MM.1S (cell line): ENCODE results near the gene LMF1.
"Not testable (repeated sequence)": the region's sequence is repeated elsewhere in the genome, so short reads cannot be mapped to it uniquely, and the experiment has no call there.

Experiments used
- DNase-seq: peaks from one replicate; pipeline ENCODE4 v3.0.0-alpha.2; 2015
- H2AFZ ChIP-seq: fragments of 300-600 bp; sonication (generic); 2 replicates; pipeline ENCODE4 v1.6.0; 2016; ENCODE audit warnings: antibody characterized with exemption, low read length
- H3F3A ChIP-seq: fragments of 300-600 bp; sonication (generic); 2 replicates; pipeline ENCODE4 v1.6.1; 2016; ENCODE audit warnings: mild to moderate bottlenecking, antibody characterized with exemption, low read length, moderate library complexity, mixed read lengths; ENCODE audit not compliant: insufficient read depth
- H3K27ac ChIP-seq: fragments of 300-600 bp; sonication (generic); 2 replicates; pipeline ENCODE4 v1.5.1; 2016; ENCODE audit warnings: mild to moderate bottlenecking, low read length
- H3K27me3 ChIP-seq: fragments of 300-600 bp; sonication (generic); replicated peaks from 2 replicates; pipeline ENCODE4 v1.6.0; 2016; ENCODE audit warnings: low read length; ENCODE audit not compliant: insufficient read depth
- H3K36me3 ChIP-seq: fragments of 300-600 bp; sonication (generic); replicated peaks from 2 replicates; pipeline ENCODE4 v1.6.1; 2016; ENCODE audit warnings: mild to moderate bottlenecking, low read length, mixed read lengths; ENCODE audit not compliant: insufficient read depth
- H3K4me1 ChIP-seq: fragments of 300-600 bp; sonication (generic); 2 replicates; pipeline ENCODE4 v1.6.1; 2016; ENCODE audit warnings: low read length, mixed read lengths
- H3K4me2 ChIP-seq: fragments of 300-600 bp; sonication (generic); 2 replicates; pipeline ENCODE4 v1.6.0; 2016; ENCODE audit warnings: low read depth, low read length
- H3K4me3 ChIP-seq: fragments of 300-600 bp; sonication (generic); 2 replicates; pipeline ENCODE4 v1.5.1; 2016; ENCODE audit warnings: low read length, mixed read lengths
- H3K79me2 ChIP-seq: fragments of 300-600 bp; sonication (generic); 2 replicates; pipeline ENCODE4 v1.6.1; 2016; ENCODE audit warnings: mixed run types, low read length, mixed read lengths
- H3K9ac ChIP-seq: fragments of 300-600 bp; sonication (generic); 2 replicates; pipeline ENCODE4 v1.6.1; 2016; ENCODE audit warnings: low read length, mixed read lengths
- H3K9me2 ChIP-seq: fragments of 300-600 bp; sonication (generic); replicated peaks from 2 replicates; pipeline ENCODE4 v1.6.1; 2016; ENCODE audit warnings: mild to moderate bottlenecking, low read length, mixed read lengths; ENCODE audit not compliant: insufficient read depth
- H3K9me3 ChIP-seq: fragments of 300-600 bp; sonication (generic); replicated peaks from 2 replicates; pipeline ENCODE4 v1.6.1; 2016; ENCODE audit warnings: mild to moderate bottlenecking, low read length, mixed read lengths; ENCODE audit not compliant: insufficient read depth
- H4K20me1 ChIP-seq: fragments of 300-600 bp; sonication (generic); 2 replicates; pipeline ENCODE4 v1.6.1; 2016; ENCODE audit warnings: mild to moderate bottlenecking, low read length, moderate library complexity, mixed read lengths; ENCODE audit not compliant: insufficient read depth
- CTCF ChIP-seq: fragments of 300-600 bp; sonication (generic); IDR thresholded peaks from 2 replicates; pipeline ENCODE4 v1.5.1; 2016; ENCODE audit warnings: antibody characterized with exemption, low read length, mixed read lengths
- EZH2 ChIP-seq: fragments of 300-600 bp; sonication (generic); optimal IDR thresholded peaks from 2 replicates; pipeline ENCODE3; 2017; ENCODE audit warnings: low read depth, mild to moderate bottlenecking, antibody characterized with exemption, low read length, mixed read lengths
- EZH2phosphoT487 ChIP-seq: fragments of 300-600 bp; sonication (generic); IDR thresholded peaks from 2 replicates; pipeline ENCODE4 v1.6.1; 2018; ENCODE audit warnings: antibody characterized with exemption, low read length

LMF1 gene

DNA sequence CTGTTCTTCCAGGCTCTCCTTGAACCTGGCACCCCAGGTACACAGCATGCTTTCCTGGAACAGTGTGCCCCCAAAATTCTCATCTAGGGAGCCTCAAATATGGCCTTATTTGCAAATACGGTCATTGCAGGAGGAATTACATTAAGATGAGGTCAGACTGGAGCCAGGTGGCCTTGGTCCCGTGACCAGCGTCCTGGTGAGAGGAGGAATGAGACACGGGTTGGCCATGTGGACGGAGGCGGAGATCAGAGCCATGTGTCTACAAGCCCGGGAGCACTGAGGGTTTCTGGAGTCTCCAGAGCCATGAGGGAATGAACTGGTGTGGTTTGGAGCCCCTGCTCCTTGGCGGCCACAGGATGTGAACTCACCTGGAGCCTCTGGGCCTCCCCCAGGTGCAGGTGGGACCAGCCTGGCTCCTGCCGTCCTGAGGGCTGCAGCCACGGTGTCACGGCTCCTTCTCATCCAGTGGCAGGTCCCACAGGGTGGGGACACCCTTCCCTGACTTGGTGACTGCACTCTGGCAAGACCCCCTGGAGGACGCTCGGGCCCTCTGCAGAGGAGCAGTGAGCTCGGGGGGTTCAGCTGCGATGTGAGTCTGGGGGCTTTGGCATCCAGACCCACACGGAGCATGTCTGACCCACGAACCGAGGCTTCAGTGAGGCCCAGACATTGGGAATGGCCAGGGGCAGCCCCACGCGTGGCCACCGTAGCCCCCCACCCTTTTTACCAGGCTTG lies 148.4 kb downstream of the LMF1 start:
- Histone ChIP-seq H3K4me2 (no peak overlapping the region), H3K79me2 (no peaks in the 10 kb centered on the region), H3K4me1 (no peaks in the 10 kb centered on the region), H2AFZ (no peak overlapping the region), H4K20me1 (no peaks in the 10 kb centered on the region), H3K27me3 (peaks cover 90% of the 10 kb centered on the region), H3K9ac (no peak overlapping the region), H3K9me3 (no peaks in the 10 kb centered on the region), H3K4me3 (no peak overlapping the region), H3F3A (no peaks in the 10 kb centered on the region), H3K9me2 (no peaks in the 10 kb centered on the region), H3K36me3 (no peaks in the 10 kb centered on the region), H3K27ac (no peak overlapping the region)
- TF ChIP-seq EZH2 = no peak
- no peak for TF ChIP-seq CTCF
- no peak for TF ChIP-seq EZH2phosphoT487
- no peak for DNase-seq

GRCh38 chr16:821751-822150 lies 149.0 kb downstream of the LMF1 start:
- Histone ChIP-seq H3K79me2 (no peaks in the 10 kb centered on the region), H3K4me1 (no peaks in the 10 kb centered on the region), H3K4me3 (no peak overlapping the region), H3K27me3 (peaks cover 90% of the 10 kb centered on the region), H3K9me2 (no peaks in the 10 kb centered on the region), H3K9me3 (no peaks in the 10 kb centered on the region), H4K20me1 (no peaks in the 10 kb centered on the region), H3K4me2 (no peak overlapping the region), H3F3A (no peaks in the 10 kb centered on the region), H3K27ac (no peak overlapping the region), H3K36me3 (no peaks in the 10 kb centered on the region), H2AFZ (no peak overlapping the region), H3K9ac (no peak overlapping the region)
- TF ChIP-seq CTCF (no peak), EZH2phosphoT487 (no peak), EZH2 (no peak)
- DNase-seq = no peak

GRCh38 chr16:820748-821147 lies 150.0 kb downstream of the LMF1 start:
- no peaks in the 10 kb centered on the region for H3K79me2 ChIP-seq
- no peak for DNase-seq
- H3K27ac ChIP-seq = no peak overlapping the region
- no peak overlapping the region for H3K4me3 ChIP-seq
- TF ChIP-seq EZH2 (no peak), CTCF (no peak), EZH2phosphoT487 (no peak)
- H3K27me3 ChIP-seq = peaks cover 92% of the 10 kb centered on the region
- H3K4me2 ChIP-seq = no peak overlapping the region
- H3K36me3 ChIP-seq = no peaks in the 10 kb centered on the region
- H3K9ac ChIP-seq = no peak overlapping the region
- H3F3A ChIP-seq = no peaks in the 10 kb centered on the region
- no peak overlapping the region for H2AFZ ChIP-seq
- H4K20me1 ChIP-seq = no peaks in the 10 kb centered on the region
- H3K9me2 ChIP-seq = no peaks in the 10 kb centered on the region
- no peaks in the 10 kb centered on the region for H3K9me3 ChIP-seq
- no peaks in the 10 kb centered on the region for H3K4me1 ChIP-seq

DNA sequence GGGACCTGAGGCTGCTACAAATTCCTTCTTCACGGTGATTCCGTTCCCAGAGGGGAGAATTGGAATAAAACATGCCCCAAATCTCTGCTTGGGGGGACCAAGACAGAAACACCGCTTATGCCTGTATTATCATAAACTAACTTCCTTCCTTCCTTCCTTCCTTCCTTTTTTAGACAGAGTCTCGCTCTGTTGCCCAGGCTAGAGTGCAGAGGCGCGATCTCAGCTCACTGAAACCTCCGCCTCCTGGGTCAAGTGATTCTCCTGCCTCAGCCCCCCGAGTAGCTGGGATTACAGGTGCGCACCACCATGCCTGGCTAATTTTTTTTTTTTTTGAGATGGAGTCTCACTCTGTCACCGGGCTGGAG lies 150.8 kb downstream of the LMF1 start:
- not testable (repeated sequence) for H3K27ac ChIP-seq, H3K9me2 ChIP-seq, H3K79me2 ChIP-seq, H3K36me3 ChIP-seq, H3K9me3 ChIP-seq, H3K4me3 ChIP-seq, H4K20me1 ChIP-seq, H3K4me2 ChIP-seq, DNase-seq, H3F3A ChIP-seq, H3K9ac ChIP-seq, H2AFZ ChIP-seq, H3K4me1 ChIP-seq
- H3K27me3 ChIP-seq = peaks cover 92% of the 10 kb centered on the region
